Measurements from ENCODE around the gene SEPTIN10. TPM values are rescaled to one million over a fixed set of nuclear protein-coding genes. Genes with fewer than 3 reads are reported as not detected.

Gene SEPTIN10
- total and polyA plus RNA-seq, 2 donors (not counting 1 experiment from before 2014, with no cell fraction given), result 0.28 TPM; not detected in 1

GRCh38 chr2:109497911-109498870 lies 115.6 kb downstream of the SEPTIN10 start:
- Mint-ChIP-seq H3K9me3 (ENCODE audit: insufficient read depth) (no peaks in the 10 kb centered on the region), H3K4me1 (no peaks in the 10 kb centered on the region), H3K4me3 (no peak overlapping the region), H3K27ac (no peak overlapping the region), H3K27me3 (no peaks in the 10 kb centered on the region)
- Histone ChIP-seq H3K27ac (ENCODE audit: low read length in 2 of 2) (no peak overlapping the region), H3K27me3 (replicated peaks in 1 of 4; ENCODE audit: control extremely low read depth in 1 of 4, control insufficient read depth in 3 of 4, insufficient read depth in 4 of 4, low read length in 3 of 4) (no peaks in the 10 kb centered on the region), H3K4me1 (ENCODE audit: control insufficient read depth in 2 of 2, insufficient read depth in 2 of 2, low read length in 2 of 2) (no peaks in the 10 kb centered on the region), H3K9me3 (ENCODE audit: control extremely low read depth in 1 of 3, control insufficient read depth in 2 of 3, insufficient read depth in 1 of 3, low read length in 2 of 3) (no peaks in the 10 kb centered on the region), H3K9ac (ENCODE audit: low read length) (no peak overlapping the region), H2AFZ (ENCODE audit: insufficient read depth, low read depth, low read length, poor library complexity, severe bottlenecking) (no peak overlapping the region), H3K4me3 (ENCODE audit: control extremely low read depth in 1 of 5, extremely low read depth in 1 of 5, insufficient read depth in 1 of 5, low read depth in 2 of 5, low read length in 4 of 5) (no peak overlapping the region), H3K36me3 (replicated peaks in 1 of 2; ENCODE audit: control extremely low read depth in 1 of 2, control insufficient read depth in 1 of 2, extremely low read depth in 1 of 2, insufficient read depth in 2 of 2, low read length in 1 of 2) (no peaks in the 10 kb centered on the region), H3K4me2 (replicated peaks; ENCODE audit: low read depth, low read length, poor library complexity, severe bottlenecking) (no peak overlapping the region), H3K79me2 (ENCODE audit: control insufficient read depth, insufficient read depth, low read length) (no peaks in the 10 kb centered on the region), H4K20me1 (ENCODE audit: control insufficient read depth, insufficient read depth, low read length, poor library complexity, severe bottlenecking) (no peaks in the 10 kb centered on the region)
- CTCF ChIA-PET, result interaction anchor here (0.8 to 2.3 kb wide), 2 partner anchors 12 to 16 kb away, joined by 3 to 10 read pairs; no protein-coding TSS in a partner anchor
- ATAC-seq (ENCODE audit: low read depth) (no peak), DNase-seq (no peak)
- intact Hi-C loops (cut with micrococcal nuclease), result no loop called here
- POLR2A ChIA-PET, result no interaction called here
- no peak for TF ChIP-seq EZH2 (IDR thresholded peaks at IDR 0.05; ENCODE audit: borderline replicate concordance, insufficient read depth, low read depth, low read length, poor library complexity, severe bottlenecking)
- TF ChIP-seq, protein P1, sequence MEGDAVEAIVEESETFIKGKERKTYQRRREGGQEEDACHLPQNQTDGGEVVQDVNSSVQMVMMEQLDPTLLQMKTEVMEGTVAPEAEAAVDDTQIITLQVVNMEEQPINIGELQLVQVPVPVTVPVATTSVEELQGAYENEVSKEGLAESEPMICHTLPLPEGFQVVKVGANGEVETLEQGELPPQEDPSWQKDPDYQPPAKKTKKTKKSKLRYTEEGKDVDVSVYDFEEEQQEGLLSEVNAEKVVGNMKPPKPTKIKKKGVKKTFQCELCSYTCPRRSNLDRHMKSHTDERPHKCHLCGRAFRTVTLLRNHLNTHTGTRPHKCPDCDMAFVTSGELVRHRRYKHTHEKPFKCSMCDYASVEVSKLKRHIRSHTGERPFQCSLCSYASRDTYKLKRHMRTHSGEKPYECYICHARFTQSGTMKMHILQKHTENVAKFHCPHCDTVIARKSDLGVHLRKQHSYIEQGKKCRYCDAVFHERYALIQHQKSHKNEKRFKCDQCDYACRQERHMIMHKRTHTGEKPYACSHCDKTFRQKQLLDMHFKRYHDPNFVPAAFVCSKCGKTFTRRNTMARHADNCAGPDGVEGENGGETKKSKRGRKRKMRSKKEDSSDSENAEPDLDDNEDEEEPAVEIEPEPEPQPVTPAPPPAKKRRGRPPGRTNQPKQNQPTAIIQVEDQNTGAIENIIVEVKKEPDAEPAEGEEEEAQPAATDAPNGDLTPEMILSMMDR (IDR thresholded peaks at IDR 0.05), result no peak
- WGBS (ENCODE audit: insufficient coverage), result 61% methylated on average over 15 of the region's 19 CpGs

GRCh38 chr2:109497463-109497862 lies 116.3 kb downstream of the SEPTIN10 start:
- Mint-ChIP-seq H3K4me1 (no peaks in the 10 kb centered on the region), H3K27ac (no peak overlapping the region), H3K27me3 (no peaks in the 10 kb centered on the region), H3K4me3 (no peak overlapping the region), H3K9me3 (ENCODE audit: insufficient read depth) (no peaks in the 10 kb centered on the region)
- no peaks in the 10 kb centered on the region for H3K9me3 ChIP-seq (ENCODE audit: control extremely low read depth in 1 of 3, control insufficient read depth in 2 of 3, insufficient read depth in 1 of 3, low read length in 2 of 3)
- H3K27ac ChIP-seq (ENCODE audit: low read length in 2 of 2), result no peak overlapping the region
- ChIA-PET POLR2A (no interaction called here), CTCF (no interaction called here)
- no peak for DNase-seq
- TF ChIP-seq EZH2 (IDR thresholded peaks at IDR 0.05; ENCODE audit: borderline replicate concordance, insufficient read depth, low read depth, low read length, poor library complexity, severe bottlenecking), result no peak
- no peaks in the 10 kb centered on the region for H3K4me1 ChIP-seq (ENCODE audit: control insufficient read depth in 2 of 2, insufficient read depth in 2 of 2, low read length in 2 of 2)
- intact Hi-C loops (cut with micrococcal nuclease), result no loop called here
- no peak overlapping the region for H3K4me3 ChIP-seq (ENCODE audit: control extremely low read depth in 1 of 5, extremely low read depth in 1 of 5, insufficient read depth in 1 of 5, low read depth in 2 of 5, low read length in 4 of 5)
- H4K20me1 ChIP-seq (ENCODE audit: control insufficient read depth, insufficient read depth, low read length, poor library complexity, severe bottlenecking), result no peaks in the 10 kb centered on the region
- WGBS (ENCODE audit: insufficient coverage), result 97% methylated on average over 8 of the region's 8 CpGs
- H3K9ac ChIP-seq (ENCODE audit: low read length), result no peak overlapping the region
- H3K79me2 ChIP-seq (ENCODE audit: control insufficient read depth, insufficient read depth, low read length), result no peaks in the 10 kb centered on the region
- no peak overlapping the region for H3K4me2 ChIP-seq (replicated peaks; ENCODE audit: low read depth, low read length, poor library complexity, severe bottlenecking)
- H3K27me3 ChIP-seq (replicated peaks in 1 of 4; ENCODE audit: control extremely low read depth in 1 of 4, control insufficient read depth in 3 of 4, insufficient read depth in 4 of 4, low read length in 3 of 4), result no peaks in the 10 kb centered on the region
- no peak overlapping the region for H2AFZ ChIP-seq (ENCODE audit: insufficient read depth, low read depth, low read length, poor library complexity, severe bottlenecking)
- no peaks in the 10 kb centered on the region for H3K36me3 ChIP-seq (replicated peaks in 1 of 2; ENCODE audit: control extremely low read depth in 1 of 2, control insufficient read depth in 1 of 2, extremely low read depth in 1 of 2, insufficient read depth in 2 of 2, low read length in 1 of 2)
- no peak for ATAC-seq (ENCODE audit: low read depth)
